ENCODE measurements around the gene RBM4.
"Not testable (repeated sequence)": the region's sequence is repeated elsewhere in the genome, so short reads cannot be mapped to it uniquely, and the experiment has no call there.

RBM4 gene

DNA sequence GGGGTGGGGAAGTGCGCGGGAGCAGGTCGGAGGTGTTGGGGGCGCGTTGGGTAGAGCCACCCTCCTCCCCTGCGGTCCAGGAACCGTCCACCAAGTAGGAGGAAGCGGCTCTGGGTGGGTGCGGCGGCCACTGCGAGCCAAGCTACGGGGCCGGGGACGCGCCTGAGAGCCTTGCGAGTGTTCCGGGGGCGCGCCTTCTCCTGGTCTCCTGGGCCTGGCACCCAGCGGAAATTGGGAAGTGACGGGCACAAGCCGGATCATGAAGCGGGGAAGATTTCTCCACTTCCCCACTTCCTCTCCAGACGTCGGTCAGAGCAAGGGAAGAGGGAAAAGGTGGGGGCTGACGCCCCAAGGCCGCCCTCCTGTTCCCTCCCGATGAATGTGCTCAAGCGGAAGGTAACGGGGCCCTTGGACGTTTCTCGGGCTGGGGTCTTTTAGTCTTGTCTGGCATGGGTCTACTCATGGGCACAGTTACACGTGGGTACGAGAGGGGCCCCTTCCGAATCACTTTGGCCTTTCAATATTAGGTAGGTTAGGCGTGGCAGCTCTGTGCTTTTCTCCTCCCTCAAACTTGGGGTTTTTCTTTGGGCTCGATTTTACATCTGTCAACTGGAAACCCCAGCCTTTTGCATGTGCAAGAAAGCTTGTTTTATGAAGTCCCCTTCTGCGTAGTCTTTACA lies 21.2 kb upstream of the RBM4 start:
- DNase-seq (ENCODE audit: low spot score): no peak

DNA sequence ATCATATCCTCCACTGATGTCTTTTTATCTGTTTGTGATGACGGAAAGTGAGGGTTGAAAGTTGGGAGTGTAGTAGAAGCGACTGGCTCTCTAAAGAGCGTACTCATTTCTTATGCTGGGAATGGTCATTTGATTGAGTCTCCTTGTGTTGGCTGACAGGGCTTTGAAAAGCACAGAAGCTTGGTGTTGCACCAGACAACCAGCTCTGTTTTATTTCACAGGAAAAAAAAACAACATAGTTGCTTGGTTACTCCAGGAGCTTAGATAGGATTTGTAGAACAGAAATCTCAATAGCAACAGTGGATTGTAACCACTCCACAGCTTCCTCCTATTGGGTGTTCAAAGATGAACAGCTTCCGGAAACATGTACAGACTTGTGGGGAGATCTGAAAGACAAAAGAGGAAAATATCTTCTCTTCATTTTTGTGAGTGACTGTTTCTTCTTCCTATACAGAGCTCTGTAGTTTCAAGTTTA lies 19.4 kb upstream of the RBM4 start:
- DNase-seq (ENCODE audit: low spot score): no peak

DNA sequence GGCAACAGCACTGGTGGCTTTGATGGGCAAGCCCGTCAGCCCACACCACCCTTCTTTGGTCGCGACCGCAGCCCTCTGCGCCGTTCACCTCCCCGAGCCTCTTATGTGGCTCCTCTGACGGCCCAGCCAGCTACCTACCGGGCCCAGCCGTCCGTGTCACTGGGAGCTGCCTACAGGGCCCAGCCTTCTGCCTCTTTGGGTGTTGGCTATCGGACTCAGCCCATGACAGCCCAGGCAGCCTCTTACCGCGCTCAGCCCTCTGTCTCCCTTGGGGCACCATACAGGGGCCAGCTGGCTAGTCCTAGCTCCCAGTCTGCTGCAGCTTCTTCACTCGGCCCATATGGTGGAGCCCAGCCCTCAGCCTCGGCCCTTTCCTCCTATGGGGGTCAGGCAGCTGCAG lies 14.1 kb upstream of the RBM4 start:
- DNase-seq (ENCODE audit: low spot score): no peak

DNA sequence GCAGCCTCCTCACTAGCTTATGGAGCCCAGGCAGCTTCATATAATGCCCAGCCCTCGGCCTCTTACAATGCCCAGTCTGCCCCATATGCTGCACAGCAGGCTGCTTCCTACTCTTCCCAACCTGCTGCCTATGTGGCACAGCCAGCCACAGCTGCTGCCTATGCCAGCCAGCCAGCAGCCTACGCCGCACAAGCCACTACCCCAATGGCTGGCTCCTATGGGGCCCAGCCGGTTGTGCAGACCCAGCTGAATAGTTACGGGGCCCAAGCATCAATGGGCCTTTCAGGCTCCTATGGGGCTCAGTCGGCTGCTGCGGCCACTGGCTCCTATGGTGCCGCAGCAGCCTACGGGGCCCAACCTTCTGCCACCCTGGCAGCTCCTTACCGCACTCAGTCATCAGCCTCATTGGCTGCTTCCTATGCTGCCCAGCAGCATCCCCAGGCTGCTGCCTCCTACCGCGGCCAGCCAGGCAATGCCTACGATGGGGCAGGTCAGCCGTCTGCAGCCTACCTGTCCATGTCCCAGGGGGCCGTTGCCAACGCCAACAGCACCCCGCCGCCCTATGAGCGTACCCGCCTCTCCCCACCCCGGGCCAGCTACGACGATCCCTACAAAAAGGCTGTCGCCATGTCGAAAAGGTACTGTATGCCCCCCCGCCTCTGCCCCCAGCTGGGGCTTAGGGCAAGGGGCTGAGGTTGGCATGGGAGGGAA lies 13.3 kb upstream of the RBM4 start:
- no peak for DNase-seq (ENCODE audit: low spot score)

DNA sequence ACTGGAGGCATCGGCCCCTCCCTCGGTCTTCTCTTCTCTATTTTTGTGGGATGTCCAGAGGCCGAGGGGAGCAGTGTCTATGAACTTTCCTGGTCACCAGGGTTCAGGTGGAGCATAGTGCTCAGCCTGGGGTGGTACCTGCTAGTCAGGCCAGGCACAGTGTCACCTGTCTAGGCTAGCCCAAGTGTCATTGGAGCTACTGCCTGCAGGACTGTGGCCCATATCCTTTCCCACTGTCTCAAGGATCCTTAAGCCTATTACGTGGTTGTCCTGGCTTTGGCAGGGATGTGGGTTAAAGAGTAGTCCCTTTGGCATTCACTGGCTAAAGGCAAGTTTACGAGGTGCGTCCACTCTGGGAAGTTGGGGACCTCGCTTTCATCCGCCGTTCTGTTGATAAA lies 12.8 kb upstream of the RBM4 start:
- DNase-seq (ENCODE audit: low spot score): no peak

DNA sequence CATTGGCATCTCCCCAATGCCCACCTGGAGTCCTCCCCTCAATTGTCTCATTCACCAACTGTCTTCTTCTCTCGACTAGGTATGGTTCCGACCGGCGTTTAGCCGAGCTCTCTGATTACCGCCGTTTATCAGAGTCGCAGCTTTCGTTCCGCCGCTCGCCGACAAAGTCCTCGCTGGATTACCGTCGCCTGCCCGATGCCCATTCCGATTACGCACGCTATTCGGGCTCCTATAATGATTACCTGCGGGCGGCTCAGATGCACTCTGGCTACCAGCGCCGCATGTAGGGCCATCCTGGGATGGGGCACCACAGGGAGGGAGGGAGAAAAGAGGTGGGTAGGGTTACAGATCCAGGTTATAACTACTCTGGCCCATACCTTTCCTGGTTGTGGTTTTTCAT lies 12.1 kb upstream of the RBM4 start:
- no peak for DNase-seq (ENCODE audit: low spot score)

DNA sequence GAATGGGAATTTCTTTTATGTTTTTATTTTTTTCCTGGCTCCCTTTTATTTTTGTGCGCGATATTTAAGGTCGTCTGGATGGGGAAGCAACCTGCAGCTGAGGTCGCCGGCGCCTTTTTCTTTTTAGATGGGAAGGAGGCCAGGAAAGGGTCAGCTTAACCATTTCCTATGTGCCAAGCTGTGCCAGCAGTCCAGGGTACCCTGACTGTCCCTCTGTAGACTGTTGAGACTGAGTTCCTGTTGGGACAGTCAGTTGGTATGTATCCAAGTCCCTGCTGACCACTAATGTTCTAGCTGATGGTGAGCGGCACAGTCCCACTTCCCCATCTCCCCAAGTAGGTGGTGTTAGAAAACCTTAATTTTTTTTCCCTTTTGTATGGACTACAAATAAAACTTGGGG lies 11.6 kb upstream of the RBM4 start:
- DNase-seq (ENCODE audit: low spot score): no peak

DNA sequence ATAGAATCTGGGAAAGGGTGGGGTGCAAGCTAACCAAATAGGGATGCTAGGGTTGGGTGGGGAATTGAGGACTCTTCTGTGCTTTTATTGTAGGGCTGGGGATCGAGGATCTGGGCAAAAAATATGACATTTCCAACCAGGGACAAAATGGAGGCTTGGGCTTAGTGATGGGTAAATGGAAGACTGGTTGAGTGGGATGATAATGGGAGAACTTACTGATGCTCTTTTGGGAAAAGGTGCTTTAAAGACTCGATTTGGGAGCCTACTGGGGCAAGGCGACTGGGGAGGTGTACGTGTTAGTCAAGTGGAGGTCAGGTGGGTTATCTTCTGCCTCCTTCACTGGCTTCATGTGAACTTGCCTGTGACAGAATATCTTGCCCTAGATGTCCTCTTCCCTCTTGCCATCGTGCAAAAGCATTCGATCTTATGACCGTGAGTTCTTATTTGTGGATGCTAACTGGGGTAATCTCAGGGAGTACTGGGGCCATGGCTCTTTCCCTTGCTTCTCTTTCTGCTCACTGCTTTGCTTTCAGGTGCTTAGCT lies 10.4 kb upstream of the RBM4 start:
- no peak for DNase-seq (ENCODE audit: low spot score)

DNA sequence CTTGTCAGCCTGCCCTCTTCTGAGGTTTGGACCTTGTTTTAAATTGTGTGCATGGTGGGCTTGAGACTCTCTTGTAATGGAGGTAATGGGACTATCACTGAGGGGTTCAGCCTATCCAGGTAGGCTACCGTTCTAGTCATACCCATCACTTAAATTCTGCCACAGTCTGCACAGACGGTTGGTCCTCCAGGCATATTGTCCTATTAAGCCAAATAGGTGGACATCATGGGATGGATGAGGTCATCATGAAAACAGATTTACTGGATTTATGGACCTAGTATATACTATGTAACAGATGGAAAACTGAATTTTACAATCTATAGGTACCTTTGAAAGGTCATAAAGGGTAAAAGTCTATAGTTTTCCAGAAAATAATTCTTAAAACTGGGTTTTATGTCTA lies 9.1 kb upstream of the RBM4 start:
- peak; percentile 68 for DNase-seq (ENCODE audit: low spot score)

DNA sequence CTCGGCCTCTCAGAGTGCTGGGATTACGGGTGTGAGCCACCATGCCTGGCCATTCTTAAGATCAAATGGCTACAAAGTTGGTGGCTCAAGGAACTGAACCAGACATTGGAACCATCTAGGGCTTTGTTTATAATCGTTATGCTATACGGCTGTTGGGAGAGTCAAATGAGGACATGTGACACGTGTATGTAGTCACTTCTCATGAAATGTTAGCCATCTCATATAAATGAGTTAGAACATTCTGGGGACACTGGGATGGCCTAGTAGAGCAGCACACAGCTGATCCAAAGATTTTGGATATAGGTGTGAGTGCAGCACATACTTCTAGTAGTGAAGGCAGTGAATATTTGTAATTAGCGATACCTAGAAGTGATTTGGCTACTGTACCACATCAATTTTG lies 6.6 kb upstream of the RBM4 start:
- no peak for DNase-seq (ENCODE audit: low spot score)

DNA sequence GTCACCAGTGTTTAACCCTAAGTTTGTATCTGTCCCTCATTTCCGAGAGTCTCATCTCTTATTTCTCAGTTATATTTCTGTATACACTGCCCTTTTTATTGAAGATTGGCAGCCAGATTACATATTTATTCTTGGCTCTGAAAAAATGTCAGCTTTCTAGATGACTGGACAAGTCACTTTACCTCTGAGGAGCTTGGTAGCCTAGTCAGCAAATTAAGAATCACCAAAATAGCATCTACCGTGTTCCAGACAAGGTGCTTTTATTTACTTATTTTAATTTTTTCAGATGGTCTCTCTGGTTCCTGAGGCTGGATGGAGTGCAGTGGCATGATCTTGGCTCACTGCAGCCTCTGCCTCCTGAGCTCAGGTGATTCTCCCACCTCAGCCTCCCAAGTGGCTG lies 5.6 kb upstream of the RBM4 start:
- DNase-seq (ENCODE audit: low spot score): no peak

DNA sequence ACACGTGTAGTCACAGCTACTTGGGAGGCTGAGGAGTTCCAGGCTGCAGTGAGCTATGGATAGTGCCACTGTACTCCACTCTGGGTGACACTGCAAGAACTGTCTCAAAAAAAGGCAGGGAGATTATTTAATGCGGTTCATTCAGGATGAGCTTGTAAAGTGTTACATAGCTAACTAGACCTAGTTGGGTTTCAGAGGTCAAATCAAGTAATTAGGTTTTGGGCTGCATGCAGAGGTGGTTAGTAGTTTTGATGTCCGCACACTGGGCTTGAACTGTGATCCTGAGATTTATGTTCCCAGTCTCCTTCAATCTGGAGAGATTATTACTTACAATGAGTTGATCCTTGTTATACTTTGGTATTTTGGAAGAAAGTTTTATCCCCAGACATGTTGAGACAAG lies 2.1 kb upstream of the RBM4 start:
- DNase-seq (ENCODE audit: low spot score): no peak

DNA sequence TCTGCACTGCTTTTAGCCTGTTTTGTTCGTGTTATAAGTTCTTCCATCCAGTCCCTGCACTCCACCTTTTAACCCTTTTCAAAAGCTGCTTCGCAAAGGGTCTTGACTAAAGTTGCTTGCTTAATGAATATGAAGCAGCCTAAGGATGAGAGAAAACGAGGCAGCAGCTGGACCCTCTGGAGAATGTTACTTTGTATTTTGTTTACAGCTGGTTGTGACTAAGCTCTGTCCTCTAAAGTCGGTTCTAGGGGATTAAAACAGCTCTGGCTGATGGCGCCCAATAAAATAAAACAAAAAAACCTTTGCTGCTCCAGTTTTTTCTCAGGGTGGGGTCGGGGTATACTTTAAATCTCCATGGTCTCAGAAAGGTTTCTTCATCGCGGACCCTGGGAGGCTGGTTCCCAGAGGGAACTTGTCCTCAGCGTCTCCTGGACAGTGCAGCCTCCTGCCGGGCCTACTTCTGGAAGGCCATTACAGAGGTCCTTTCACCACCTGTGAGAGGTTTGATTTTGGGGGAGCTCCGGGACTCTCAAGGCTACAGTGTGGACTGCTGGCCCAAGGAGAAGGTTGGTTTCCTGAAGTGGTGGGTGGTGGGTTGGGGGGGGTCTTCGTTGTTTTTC lies 836 bp upstream of the RBM4 start:
- no peak for DNase-seq (ENCODE audit: low spot score)

DNA sequence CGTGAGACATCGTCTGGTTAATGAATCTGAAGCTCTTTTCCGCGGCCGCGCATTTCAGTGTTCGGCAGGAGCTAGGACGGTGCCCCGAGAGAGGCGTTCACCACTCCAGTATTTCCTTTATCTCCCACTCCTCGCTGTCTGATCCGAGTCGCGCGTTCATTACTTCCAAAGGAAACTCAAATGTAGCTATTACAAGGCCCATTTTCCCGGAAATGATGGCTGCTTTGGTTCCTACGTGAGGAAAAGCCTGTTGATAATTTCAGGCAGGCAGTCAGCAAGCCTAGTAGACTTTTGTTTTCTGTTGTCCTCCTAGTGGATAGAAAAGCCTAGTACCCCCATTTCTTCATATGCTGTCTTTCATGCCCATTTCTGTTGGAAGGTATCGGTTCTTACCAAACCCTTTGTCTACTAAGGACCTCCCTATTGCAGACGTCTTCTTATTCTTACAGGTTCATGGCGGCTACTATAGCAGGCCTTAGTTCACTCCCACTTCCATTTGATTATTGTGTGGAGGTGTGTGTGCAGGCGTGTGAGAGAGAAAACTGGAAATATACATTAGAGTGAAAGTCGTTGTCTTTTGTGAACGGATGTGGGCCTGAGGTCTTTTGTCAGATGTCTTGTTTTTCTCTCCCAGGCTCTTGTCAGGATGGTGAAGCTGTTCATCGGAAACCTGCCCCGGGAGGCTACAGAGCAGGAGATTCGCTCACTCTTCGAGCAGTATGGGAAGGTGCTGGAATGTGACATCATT lies 737 bp downstream of the RBM4 start:
- DNase-seq (ENCODE audit: low spot score): no peak

DNA sequence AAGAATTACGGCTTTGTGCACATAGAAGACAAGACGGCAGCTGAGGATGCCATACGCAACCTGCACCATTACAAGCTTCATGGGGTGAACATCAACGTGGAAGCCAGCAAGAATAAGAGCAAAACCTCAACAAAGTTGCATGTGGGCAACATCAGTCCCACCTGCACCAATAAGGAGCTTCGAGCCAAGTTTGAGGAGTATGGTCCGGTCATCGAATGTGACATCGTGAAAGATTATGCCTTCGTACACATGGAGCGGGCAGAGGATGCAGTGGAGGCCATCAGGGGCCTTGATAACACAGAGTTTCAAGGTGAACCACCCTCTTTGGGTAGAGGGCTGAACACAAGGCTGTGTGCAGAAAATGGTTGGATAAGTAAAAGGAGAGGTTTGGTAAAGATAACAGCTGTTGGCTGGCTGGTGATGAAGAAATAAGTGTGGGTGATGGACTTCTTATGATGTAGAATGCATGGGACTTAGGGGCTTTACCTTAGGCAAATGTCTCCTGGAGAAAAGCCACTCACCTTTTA lies 1.4 kb downstream of the RBM4 start:
- not testable (repeated sequence) for DNase-seq (ENCODE audit: low spot score)

DNA sequence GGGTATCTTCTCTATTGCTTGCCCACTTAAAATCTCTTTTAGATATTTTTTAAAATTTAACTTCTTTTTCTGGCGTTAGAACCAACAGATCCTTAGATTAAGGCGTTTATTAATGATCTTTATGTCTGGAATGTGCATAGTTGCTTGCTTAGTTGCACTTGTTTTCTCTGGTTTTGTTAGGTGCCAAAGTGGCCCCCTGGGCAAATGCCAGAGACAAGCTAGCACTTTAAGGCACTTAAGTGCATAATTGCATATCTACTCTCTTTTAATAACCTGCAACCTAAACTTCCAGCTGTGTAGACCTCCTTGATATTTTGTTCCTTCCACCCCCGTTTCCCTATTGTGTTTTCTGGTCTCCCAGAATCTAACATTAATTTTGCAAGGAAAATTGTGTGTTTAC lies 3.3 kb downstream of the RBM4 start:
- DNase-seq (ENCODE audit: low spot score): no peak

DNA sequence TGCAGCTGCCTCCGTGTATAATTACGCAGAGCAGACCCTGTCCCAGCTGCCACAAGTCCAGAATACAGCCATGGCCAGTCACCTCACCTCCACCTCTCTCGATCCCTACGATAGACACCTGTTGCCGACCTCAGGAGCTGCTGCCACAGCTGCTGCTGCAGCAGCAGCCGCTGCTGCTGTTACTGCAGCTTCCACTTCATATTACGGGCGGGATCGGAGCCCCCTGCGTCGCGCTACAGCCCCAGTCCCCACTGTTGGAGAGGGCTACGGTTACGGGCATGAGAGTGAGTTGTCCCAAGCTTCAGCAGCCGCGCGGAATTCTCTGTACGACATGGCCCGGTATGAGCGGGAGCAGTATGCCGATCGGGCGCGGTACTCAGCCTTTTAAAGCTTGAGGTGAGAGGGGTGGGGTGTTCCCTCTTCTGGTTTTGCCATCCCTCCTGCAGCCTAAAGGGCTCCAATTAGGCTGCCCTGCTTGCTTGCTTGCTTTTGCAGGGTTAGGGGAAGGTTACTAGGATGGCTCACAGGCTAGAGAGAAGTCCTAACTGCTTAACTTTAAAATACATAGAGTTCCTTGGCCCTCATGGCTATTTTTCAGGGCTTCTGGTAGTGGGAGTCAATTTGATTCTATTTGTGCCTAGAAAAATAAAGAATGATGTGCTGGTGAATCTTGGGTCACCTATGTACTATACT lies 5.4 kb downstream of the RBM4 start:
- no peak for DNase-seq (ENCODE audit: low spot score)

DNA sequence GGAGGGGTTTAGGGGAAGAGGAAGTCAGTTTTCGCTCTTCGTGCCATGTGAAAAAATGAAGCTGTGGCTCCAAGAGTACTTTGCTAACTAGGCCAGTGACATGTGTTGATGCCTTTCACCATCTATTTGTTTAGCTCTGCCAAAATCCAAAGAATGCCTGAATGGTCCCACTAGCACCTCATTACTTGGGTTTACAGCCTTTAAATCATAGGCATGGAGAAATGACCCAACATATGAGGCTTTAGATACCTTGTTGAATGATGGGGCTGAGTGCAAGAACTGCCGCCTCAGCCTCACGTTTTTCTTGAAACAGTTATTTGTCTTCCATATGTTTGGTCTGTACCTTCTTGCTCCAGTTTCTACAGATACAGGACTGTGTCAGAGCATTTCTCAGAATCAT lies 8.3 kb downstream of the RBM4 start:
- DNase-seq (ENCODE audit: low spot score): no peak

DNA sequence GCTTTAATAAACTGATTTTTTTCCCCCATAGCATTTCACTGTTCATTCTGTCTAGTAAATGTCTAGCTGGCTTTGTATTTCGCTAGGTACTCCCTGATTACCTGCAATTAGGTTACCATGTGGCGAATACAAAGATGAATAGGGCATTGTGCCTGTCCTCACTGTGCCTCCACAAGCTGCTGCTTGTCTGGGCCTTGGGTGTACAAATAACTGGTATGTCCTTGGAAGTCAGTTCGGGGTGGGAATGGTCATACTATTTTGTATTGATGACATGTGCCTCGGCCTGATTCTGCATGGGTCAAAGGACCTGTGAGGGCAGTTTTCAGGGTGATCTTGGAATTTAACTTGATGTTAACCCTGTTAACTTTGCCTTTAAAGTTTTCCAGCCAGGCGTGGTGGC lies 11.4 kb downstream of the RBM4 start:
- DNase-seq (ENCODE audit: low spot score): no peak

DNA sequence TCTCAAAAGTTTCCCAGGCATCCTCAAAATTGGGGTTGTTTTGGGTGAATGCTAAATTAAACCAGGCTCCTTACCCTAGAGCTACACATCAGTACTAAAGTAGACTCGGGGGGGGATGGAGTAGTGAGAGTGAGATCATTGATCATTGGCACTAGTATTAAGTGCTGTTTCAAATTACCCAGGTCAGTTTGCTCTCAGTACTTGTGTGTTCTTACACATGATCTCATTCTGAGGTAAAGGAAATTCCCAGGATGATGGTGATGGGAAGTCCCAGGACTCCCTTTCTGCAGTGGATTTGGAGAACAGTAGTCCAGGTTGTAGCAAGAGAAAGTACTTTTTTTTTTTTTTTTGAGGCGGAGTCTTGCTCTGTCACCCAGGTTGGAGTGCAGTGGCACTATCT lies 12.5 kb downstream of the RBM4 start:
- no peak for DNase-seq (ENCODE audit: low spot score)

DNA sequence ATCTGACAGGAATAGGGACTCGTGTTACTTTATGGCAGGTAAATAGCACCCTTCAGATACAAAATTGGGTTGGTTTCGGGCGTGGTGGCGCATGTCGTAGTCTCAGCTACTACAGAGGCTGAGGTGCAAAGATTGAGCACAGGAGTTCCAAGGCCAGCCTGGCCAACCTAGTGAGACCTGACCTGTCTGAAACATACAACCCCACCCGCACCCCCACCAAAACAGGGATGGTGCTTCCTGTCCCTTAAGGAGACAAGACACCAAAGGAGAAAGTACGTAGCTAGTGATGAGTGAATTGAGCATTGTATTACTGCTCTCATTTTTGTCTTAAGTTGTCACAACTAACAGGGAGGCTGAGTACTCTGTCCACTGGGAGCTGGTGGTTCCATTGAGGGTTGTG lies 14.1 kb downstream of the RBM4 start:
- no peak for DNase-seq (ENCODE audit: low spot score)

DNA sequence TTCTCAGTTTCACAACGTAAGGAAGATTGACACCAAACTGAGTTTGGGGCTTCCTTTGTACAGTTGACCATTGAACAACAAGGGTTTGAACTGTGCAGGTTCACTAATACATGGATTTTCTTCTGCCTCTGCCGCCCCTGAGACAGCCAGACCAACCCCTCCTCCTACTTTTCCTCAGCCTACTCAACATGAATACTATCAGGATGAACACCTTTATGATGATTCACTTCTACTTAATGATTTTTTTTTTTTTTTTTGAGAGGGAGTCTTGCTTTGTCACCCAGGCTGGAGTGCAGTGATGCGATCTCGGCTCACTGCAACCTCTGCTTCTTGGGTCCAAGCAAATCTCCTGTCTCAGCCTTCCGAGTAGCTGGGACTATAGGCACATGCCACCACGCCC lies 14.6 kb downstream of the RBM4 start:
- no peak for DNase-seq (ENCODE audit: low spot score)
